NK-92 (cell line): ENCODE data around the gene DPH1.

ENCODE experiments used
- DNase-seq: peaks from one replicate; lab custom pipeline; 2025; ENCODE audit not compliant: unreplicated experiment; lab: John Stamatoyannopoulos, UW

DPH1 gene

DNA sequence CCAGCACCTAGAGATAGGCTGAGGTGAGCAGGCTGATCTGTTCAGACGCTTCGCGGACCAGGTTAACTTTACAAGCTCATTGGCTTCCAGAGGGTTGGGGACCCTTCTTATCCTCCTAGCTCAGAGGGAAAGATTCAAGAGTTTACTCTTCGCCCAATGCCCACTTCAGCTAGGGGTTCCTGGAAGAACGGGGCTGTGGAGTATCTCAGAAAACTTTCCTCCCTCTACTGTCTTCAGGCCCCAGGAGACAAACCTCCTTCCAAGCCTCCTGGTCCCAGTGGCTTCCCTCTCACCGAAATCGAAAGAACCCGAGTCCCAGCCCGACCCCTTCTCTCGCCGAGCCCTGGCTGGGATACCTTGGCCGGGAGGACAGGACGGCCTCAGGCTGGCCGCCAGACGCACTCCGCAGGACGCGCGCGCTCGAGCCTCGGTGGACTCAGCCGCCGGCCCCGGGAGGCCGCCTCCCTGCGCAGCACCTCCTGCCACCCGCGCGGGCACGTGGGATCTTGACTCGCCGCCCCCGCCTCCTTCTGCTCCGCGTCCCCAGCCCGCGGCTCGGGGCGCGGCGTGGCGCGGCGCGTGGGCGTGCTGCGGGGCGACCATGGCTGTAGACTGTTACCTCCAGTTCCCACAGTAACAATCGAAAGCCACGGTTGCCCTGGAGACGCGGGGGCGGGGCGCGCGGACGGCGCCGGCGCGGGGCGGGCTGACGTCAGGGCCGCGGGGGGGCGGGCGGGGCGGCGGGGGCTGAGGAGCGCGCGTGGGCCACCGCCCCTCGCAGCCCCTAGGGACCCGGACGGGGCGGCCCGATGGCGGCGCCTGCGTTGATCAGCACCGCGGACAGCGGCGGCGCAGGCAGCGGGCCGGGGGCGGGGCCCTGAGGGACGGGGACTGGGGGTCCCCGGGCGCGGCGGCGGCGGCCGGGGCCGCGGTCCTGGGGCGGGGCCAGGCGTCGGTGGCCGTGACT lies 19.7 kb downstream of the DPH1 start:
- no peak for DNase-seq

DNA sequence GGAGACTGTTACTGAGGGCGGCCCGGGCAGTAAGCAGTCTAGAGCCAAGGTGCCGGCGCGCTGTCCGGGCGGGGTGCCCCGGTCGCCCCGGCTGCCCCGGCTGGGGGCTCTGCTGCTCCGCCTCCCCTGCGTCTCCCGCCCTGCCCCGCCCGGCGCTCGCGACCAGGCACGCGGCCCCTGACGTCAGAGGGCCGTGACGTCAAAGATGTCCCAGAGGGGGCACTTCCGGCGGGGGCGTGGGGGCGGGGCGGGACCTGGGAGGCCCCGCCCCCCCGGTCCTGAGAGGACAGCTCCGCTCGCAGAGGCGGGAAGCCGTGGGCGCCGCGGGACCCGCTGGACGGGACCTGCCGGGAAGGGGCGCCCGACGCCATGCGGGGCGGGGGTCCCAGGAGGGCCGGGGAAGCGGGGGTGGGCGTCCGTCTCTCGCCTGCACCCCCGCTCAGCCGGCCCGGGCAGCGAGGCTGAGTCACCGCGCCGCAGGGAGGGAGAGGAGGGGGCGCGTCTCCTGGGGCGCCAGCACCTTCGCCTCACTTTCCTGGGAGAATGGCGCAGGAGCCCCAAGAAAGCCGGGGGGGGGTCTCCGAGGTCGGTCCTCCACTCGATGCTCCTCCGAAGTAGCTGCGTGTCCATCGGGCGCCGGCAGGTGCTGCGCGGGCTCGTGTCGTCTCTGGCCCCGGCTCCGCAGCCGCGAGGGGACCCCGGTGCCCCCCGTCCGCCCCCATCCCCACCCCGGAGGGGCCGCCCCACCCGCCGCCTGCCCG lies 20.5 kb downstream of the DPH1 start:
- DNase-seq: no peak

DNA sequence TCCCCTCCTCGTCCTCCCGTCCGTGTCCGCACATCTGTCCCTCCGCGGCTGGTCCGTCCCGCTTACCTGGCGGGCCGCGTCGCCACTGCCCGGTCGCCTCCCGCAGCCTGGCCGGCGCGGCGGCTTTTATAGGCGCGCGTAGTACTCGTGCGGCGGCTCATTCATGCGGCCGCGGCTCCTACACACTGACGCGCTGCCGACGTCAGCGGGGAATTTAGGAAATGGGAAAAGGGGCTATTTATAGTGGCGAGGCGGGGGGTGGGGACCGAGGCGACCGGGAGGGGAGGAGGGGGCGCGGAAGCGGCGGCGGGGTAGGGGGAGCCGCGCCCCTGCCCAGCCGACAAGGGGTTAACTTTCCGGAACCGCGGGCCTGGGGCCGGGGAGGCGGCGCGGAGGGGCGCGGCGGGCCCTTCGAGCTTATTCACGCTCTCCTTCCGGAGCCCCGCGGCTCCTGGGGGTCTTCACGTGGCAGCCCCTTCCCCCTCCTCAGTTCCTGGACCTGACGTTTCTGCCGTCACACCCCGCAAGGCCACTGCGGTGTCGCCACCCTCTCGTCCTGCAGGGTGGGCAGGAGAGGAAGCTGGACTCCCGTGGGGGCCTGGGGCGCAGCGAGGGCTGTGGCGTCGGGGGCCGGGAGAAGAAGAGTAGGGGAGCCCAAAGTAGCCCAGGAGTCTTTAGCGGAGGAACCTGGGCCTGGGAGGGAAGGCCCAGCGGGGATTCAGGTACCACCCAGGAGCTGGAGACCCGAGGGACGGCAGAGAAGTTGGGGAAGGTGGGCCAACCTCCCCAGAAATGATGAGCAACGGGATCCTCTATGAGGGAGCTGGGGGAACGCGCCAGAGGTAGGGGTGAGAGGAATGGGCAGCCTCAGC lies 21.3 kb downstream of the DPH1 start:
- no peak for DNase-seq

DNA sequence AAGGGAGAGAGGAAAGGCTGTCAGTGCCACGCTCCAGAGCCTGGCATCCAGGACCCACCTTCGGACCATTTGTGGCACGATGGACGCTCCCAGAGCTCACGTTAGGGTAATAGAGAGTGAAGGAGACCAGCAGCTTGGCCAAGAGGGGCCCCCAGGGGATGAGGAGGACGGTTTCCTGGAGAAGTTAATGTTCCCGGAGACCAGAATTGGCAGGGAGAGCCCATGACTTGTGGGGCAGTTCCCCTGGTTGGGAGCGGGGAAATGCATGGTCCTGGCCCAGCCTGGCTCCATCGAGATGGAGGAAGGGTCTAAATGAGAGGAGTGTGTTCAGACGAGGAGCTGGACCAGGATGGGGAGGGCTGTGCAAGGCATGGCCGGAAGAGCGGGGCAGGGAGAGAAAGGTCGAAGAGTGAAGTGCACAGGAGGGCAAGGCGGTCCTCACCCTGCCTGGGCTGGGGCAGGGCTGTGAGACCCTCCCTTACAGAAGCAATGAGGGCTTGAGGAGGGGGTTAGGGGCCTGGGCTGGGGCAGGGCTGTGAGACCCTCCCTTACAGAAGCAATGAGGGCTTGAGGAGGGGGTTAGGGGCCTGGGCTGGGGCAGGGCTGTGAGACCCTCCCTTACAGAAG lies 22.1 kb downstream of the DPH1 start:
- DNase-seq: no peak

DNA sequence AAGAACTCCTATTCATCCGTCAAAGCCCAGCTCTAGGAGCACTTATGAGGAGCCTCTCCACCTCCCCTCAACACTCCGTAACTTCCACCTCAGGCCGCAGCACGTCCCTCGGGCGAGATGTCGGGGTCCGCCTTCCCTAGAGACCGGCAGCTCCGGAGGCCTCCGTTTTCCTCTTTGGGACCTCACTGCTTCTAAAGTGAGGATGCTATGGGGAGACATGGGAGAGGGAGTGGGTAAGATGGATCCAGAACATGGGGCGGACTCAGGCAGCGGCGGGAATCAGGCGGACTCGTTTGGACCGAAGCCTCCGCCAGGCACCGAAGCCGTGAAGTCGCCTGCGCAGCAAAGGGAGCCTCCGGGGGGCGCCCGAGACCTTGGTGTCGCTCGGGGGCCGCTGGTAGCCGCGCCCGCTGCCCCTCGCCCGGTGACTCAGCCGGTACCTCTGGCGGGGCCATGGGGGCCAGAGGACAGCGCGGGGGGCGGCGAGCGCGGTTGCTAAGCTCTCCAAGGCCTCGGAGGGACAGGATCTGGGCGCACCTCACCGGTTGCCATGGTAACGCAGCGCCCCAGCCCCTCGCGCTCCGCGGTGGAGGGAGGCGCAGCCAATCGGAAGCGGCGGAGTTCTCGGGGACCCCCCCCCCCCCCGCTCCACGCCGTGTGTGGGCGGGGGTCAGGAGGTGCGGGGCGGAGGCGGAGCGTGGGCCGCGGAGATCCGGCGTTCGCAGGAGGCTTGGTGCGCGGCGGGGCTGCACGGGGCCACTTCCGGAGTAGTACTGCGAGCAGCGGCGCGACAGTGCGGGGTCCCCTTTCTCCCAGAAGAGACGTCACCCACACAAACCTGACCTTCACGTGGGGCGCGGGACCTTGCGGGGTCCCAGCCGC lies 23.7 kb downstream of the DPH1 start:
- no peak for DNase-seq

DNA sequence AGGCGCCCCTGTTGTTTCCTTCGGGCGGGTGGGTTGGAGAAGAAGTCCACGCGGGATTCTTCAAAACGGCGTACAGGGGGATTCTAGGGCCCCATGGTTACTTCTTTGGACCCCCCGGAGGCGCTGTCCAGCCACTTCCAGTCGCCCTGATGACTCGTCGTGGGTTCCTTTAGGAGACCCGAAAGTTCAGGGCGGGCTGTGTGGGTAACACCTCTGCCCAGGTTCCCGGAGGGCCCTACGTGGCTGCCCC lies 24.2 kb downstream of the DPH1 start:
- DNase-seq: no peak

DNA sequence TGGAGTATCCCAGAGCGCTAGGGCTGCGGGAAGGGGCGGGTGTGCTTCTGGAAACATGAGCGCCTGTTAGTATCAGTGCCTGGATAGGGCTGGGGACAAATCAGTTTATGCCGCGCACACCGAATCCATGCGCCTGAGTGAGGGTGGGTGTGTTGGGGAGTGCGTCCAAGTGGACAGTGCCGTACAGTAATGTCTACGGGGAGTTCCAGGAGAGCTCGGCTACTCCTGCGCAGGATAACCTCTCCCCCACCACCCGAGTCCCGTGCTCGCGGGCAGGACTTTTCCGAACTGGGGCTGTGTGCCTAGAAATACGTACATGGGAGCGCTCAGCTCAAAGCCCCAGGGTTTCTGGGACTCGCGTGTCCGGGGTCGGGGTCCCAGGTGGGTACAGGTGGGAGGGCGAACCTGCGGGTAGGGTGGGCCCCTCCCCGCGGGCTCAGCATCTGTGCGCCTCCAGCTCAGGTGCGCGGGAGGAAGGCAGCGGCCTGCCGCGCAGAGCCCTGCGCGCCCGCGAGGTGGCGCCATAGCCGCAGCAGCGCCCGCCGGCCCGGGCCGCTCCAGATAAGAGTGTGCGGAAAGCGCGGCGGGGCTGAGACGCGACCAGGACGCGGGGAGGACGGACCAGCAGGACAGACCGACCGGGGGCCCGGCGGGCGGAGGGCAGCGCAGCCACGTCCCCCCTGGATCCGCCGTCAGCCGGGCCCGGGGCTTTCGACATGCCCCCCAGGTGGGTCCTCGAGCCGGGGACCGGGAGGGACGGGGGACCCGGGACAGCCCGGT lies 24.7 kb downstream of the DPH1 start, which contains the start of gene HIC1:
HIC1 (plus strand) TSS at position 592 of the 780 bp plus-strand sequence. CDS start 1,588 bp downstream, outside the sequence.
- DNase-seq: no peak

DNA sequence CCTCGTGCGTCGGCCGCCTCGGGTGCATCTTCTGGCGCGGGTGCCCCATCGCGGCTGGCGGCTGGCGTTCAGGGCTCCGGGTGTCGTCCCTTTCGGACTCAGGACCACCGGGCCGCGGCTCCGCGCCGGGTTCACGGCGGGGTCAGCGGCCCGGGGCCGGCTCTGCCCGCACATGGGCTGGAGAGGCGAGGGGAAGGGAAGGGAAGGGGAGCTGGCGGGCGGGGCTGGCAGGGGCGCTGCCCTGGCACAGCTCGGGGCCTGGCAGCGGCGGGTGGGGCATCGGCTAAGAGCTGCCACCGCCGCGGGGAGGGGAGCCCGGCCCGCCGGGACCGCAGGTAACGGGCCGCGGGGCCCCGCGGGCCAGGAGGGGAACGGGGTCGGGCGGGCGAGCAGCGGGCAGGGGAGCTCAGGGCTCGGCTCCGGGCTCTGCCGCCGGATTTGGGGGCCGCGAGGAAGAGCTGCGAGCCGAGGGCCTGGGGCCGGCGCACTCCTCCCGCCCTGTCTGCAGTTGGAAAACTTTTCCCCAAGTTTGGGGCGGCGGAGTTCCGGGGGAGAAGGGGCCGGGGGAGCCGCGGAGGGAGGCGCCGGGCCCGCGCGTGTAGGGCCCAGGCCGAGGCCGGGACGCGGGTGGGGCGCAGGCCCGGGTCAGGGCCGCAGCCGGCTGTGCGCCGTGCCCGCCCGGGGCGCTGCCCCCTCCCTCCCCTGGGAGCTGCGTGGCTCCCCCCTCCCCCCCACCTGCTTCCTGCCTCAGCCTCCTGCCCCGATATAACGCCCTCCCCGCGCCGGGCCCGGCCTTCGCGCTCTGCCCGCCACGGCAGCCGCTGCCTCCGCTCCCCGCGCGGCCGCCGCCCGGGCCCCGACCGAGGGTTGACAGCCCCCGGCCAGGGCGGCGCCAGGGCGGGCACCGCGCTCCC lies 25.6 kb downstream of the DPH1 start:
- no peak for DNase-seq

DNA sequence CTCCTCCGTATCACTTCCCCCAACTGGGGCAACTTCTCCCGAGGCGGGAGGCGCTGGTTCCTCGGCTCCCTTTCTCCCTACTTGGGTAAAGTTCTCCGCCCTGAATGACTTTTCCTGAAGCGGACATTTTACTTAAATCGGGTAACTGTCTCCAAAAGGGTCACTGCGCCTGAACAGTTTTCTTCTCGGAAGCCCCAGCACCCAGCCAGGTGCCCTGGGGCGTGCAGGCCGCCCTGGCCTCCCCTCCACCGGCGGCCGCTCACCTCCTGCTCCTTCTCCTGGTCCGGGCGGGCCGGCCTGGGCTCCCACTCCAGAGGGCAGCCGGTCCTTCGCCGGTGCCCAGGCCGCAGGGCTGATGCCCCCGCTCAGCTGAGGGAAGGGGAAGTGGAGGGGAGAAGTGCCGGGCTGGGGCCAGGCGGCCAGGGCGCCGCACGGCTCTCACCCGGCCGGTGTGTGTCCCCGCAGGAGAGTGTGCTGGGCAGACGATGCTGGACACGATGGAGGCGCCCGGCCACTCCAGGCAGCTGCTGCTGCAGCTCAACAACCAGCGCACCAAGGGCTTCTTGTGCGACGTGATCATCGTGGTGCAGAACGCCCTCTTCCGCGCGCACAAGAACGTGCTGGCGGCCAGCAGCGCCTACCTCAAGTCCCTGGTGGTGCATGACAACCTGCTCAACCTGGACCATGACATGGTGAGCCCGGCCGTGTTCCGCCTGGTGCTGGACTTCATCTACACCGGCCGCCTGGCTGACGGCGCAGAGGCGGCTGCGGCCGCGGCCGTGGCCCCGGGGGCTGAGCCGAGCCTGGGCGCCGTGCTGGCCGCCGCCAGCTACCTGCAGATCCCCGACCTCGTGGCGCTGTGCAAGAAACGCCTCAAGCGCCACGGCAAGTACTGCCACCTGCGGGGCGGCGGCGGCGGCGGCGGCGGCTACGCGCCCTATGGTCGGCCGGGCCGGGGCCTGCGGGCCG lies 26.5 kb downstream of the DPH1 start:
- no peak for DNase-seq

DNA sequence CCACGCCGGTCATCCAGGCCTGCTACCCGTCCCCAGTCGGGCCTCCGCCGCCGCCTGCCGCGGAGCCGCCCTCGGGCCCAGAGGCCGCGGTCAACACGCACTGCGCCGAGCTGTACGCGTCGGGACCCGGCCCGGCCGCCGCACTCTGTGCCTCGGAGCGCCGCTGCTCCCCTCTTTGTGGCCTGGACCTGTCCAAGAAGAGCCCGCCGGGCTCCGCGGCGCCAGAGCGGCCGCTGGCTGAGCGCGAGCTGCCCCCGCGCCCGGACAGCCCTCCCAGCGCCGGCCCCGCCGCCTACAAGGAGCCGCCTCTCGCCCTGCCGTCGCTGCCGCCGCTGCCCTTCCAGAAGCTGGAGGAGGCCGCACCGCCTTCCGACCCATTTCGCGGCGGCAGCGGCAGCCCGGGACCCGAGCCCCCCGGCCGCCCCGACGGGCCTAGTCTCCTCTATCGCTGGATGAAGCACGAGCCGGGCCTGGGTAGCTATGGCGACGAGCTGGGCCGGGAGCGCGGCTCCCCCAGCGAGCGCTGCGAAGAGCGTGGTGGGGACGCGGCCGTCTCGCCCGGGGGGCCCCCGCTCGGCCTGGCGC lies 27.3 kb downstream of the DPH1 start:
- DNase-seq: no peak

DNA sequence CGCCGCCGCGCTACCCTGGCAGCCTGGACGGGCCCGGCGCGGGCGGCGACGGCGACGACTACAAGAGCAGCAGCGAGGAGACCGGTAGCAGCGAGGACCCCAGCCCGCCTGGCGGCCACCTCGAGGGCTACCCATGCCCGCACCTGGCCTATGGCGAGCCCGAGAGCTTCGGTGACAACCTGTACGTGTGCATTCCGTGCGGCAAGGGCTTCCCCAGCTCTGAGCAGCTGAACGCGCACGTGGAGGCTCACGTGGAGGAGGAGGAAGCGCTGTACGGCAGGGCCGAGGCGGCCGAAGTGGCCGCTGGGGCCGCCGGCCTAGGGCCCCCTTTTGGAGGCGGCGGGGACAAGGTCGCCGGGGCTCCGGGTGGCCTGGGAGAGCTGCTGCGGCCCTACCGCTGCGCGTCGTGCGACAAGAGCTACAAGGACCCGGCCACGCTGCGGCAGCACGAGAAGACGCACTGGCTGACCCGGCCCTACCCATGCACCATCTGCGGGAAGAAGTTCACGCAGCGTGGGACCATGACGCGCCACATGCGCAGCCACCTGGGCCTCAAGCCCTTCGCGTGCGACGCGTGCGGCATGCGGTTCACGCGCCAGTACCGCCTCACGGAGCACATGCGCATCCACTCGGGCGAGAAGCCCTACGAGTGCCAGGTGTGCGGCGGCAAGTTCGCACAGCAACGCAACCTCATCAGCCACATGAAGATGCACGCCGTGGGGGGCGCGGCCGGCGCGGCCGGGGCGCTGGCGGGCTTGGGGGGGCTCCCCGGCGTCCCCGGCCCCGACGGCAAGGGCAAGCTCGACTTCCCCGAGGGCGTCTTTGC lies 28.0 kb downstream of the DPH1 start:
- DNase-seq: no peak

DNA sequence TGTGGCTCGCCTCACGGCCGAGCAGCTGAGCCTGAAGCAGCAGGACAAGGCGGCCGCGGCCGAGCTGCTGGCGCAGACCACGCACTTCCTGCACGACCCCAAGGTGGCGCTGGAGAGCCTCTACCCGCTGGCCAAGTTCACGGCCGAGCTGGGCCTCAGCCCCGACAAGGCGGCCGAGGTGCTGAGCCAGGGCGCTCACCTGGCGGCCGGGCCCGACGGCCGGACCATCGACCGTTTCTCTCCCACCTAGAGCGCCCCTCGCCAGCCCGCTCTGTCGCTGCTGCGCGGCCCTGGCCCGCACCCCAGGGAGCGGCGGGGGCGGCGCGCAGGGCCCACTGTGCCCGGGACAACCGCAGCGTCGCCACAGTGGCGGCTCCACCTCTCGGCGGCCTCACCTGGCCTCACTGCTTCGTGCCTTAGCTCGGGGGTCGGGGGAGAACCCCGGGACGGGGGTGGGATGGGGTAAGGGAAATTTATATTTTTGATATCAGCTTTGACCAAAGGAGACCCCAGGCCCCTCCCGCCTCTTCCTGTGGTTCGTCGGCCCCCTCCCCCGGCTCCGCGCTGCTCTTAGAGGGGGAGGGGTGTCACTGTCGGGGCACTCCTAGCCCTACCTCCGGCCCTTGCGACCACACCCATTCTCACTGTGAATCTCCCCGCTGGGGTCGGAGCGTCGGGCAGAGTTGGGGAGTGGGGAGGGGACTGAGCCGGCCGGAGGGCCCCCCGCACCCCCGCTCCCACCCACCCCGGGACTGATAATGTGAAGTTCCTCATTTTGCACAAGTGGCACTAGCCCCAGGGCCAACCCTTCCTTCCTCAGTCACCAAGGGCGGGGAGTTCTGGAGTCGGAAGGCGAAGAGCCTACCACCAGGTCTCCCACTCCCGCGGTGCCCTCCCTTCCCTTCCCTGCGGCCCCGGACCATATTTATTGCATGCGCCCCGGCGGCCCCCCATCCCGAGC lies 28.9 kb downstream of the DPH1 start:
- DNase-seq: no peak

DNA sequence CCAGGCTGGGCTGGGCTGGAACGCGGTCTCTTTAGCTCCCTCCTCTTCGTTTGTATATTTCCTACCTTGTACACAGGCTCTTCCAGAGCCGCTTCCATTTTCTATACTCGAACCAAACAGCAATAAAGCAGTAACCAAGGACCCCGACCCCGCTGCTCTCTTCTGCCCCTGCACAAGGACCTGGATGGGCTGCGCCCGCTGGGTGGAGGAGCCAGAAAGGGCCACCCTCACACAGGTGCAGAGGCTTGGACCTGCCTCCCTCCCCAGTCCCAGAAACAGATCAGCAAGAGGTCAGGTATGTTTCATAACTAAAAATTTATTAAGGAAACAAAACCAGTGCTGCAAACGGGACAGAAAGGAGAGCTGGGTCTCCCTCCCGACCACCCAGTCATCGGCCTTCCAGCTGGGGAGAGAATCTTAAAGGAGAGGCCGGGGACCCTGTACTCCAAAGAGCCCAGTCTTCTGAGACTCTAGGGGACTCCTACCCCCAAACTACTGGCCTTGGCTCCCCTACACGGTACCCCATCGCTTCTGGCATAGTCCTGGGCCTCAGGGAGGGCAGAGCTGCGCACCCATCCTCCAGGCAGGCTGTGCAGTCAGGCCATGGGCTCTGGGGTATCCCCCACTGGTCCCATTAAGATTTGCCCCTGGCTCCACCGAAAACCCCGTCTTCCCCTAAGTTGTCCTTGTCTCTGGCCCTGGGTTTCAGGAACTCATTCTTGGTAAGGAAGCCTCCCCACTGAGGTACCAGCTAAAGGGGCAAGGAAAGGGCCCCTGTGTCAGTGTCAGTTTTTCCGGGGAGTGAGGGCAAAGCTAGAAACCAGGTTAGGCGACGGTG lies 29.8 kb downstream of the DPH1 start:
- DNase-seq: no peak

DNA sequence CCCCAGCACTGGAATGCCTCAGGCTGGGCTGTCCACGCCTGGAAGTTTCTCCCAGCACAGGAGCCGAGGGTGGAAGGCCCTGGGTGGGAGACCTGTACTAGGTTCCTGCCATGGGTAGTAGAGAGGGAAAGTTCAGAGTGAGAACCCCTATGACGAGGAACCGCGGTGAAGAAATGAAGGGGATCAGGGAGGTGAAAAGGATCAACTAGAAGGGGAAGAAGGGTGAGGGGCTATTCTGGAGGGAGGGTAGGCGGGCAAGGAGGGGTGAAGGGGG lies 30.4 kb downstream of the DPH1 start:
- DNase-seq: no peak
